ENCODE measurements around the gene SEZ6L2. TPM values are rescaled to one million over a fixed set of nuclear protein-coding genes. Genes with fewer than 3 reads are reported as not detected.

SEZ6L2 gene
- total and polyA plus RNA-seq, 8 donors = 12.6 to 38.8 (median 18.3) TPM

GRCh38 chr16:29842732-29843346 is 56.5 kb downstream of the SEZ6L2 start:
- ATAC-seq (no peak), DNase-seq (no peak), FAIRE-seq (no peak)
- Histone ChIP-seq H3K9me3 (no peaks in the 10 kb centered on the region), H3K4me3 (no peak overlapping the region), H3K27me3 (no peaks in the 10 kb centered on the region), H3K27ac (no peak overlapping the region), H3K36me3 (peaks cover 0 to 65% (median 29%) of the 10 kb centered on the region in 3 donors), H3K4me1 (no peaks in the 10 kb centered on the region)
- TF ChIP-seq, protein P1, sequence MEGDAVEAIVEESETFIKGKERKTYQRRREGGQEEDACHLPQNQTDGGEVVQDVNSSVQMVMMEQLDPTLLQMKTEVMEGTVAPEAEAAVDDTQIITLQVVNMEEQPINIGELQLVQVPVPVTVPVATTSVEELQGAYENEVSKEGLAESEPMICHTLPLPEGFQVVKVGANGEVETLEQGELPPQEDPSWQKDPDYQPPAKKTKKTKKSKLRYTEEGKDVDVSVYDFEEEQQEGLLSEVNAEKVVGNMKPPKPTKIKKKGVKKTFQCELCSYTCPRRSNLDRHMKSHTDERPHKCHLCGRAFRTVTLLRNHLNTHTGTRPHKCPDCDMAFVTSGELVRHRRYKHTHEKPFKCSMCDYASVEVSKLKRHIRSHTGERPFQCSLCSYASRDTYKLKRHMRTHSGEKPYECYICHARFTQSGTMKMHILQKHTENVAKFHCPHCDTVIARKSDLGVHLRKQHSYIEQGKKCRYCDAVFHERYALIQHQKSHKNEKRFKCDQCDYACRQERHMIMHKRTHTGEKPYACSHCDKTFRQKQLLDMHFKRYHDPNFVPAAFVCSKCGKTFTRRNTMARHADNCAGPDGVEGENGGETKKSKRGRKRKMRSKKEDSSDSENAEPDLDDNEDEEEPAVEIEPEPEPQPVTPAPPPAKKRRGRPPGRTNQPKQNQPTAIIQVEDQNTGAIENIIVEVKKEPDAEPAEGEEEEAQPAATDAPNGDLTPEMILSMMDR (IDR thresholded peaks at IDR 0.05) = no peak
- intact Hi-C loops (cut with DNase I) = loop anchor here in 1 of 3 donors (10.0 kb wide), 1 partner anchor 148 kb away; no protein-coding TSS in a partner anchor
- WGBS, 2 donors = 96 to 97% methylated on average over 9 of the region's 9 CpGs

GRCh38 chr16:29841631-29842030 is 57.7 kb downstream of the SEZ6L2 start:
- intact Hi-C loops (cut with DNase I) = loop anchor here in 1 of 3 donors (10.0 kb wide), 1 partner anchor 147 kb away; no protein-coding TSS in a partner anchor
- Histone ChIP-seq H3K4me3 (no peak overlapping the region), H3K36me3 (peaks cover 0 to 65% (median 34%) of the 10 kb centered on the region in 3 donors), H3K9me3 (no peaks in the 10 kb centered on the region), H3K4me1 (no peaks in the 10 kb centered on the region), H3K27me3 (no peaks in the 10 kb centered on the region), H3K27ac (no peak overlapping the region)
- 90 to 91% methylated on average over 23 of the region's 23 CpGs for WGBS, 2 donors
- TF ChIP-seq, protein P1 (IDR thresholded peaks at IDR 0.05) = no peak
- ATAC-seq (no peak), DNase-seq (no peak), FAIRE-seq (no peak)

GRCh38 chr16:29840240-29840639 is 59.1 kb downstream of the SEZ6L2 start:
- Histone ChIP-seq H3K4me1 (no peaks in the 10 kb centered on the region), H3K27me3 (no peaks in the 10 kb centered on the region), H3K27ac (no peak overlapping the region), H3K36me3 (peaks cover 0 to 65% (median 23%) of the 10 kb centered on the region in 3 donors), H3K9me3 (no peaks in the 10 kb centered on the region), H3K4me3 (no peak overlapping the region)
- WGBS, 2 donors = 84 to 89% methylated on average over 10 of the region's 10 CpGs
- no peak for DNase-seq
- intact Hi-C loops (cut with DNase I) = loop anchor here in 1 of 3 donors (10.0 kb wide), 1 partner anchor 145 kb away; no protein-coding TSS in a partner anchor
- ATAC-seq = no peak
- no peak for FAIRE-seq
- TF ChIP-seq, protein P1 (IDR thresholded peaks at IDR 0.05) = no peak

DNA sequence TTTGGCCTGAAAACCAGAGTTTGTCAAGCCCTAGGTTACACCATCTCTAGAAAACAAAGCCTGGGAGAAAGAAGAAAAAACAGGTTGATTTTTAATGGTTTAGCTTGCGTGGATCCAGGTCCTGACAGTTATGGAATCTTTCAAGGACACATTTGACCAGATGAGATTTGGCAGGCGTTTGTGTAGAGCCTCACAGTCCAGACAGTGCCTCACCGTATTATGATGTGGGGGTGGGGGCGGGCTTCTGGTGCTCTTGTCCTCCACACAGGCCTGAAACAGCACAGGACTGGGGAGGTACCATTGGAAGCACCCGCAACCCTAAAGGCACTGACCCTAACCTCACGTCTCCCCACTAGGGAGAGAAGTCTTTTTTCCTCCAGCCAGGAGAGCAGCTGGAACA is 59.5 kb downstream of the SEZ6L2 start:
- WGBS, 2 donors = 73 to 75% methylated on average over 6 of the region's 6 CpGs
- ATAC-seq (no peak), FAIRE-seq (no peak), DNase-seq (no peak)
- intact Hi-C loops (cut with DNase I) = loop anchor here in 1 of 3 donors (10.0 kb wide), 1 partner anchor 145 kb away; no protein-coding TSS in a partner anchor
- H3K4me3 ChIP-seq = no peak overlapping the region
- no peaks in the 10 kb centered on the region for H3K4me1 ChIP-seq
- H3K9me3 ChIP-seq = no peaks in the 10 kb centered on the region
- H3K27ac ChIP-seq = no peak overlapping the region
- peaks cover 0 to 65% (median 23%) of the 10 kb centered on the region in 3 donors for H3K36me3 ChIP-seq
- TF ChIP-seq, protein P1 (IDR thresholded peaks at IDR 0.05) = no peak
- H3K27me3 ChIP-seq = no peaks in the 10 kb centered on the region

DNA sequence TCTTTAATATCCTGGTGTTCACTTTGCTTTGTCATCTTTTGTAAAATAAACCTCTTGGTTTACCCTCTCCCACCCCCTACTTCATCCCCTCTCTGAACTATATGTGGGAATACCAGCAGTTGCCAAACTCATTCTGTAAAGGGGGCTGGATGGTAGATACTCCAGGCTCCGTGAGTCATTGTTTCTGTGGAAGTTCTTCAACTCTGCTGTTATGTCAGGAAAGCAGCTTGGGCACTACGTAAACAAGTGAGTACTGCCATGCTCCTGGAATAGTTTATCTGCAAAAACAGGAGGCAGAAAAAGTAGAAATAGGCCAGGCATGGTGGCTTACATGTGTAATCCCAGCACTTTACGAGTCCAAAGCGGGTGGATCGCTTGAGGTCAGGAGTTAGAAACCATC is 61.5 kb downstream of the SEZ6L2 start:
- H3K27ac ChIP-seq = no peak overlapping the region
- no peak overlapping the region for H3K4me3 ChIP-seq
- WGBS, 2 donors = 93 to 95% methylated on average over 5 of the region's 5 CpGs
- no peaks in the 10 kb centered on the region for H3K4me1 ChIP-seq
- intact Hi-C loops (cut with DNase I) = no loop called here
- H3K27me3 ChIP-seq = no peaks in the 10 kb centered on the region
- FAIRE-seq (no peak), ATAC-seq (no peak), DNase-seq (no peak)
- H3K36me3 ChIP-seq = peaks cover 6 to 73% (median 27%) of the 10 kb centered on the region in 3 donors
- TF ChIP-seq, protein P1 (IDR thresholded peaks at IDR 0.05) = no peak
- no peaks in the 10 kb centered on the region for H3K9me3 ChIP-seq
